Ecto neural progenitor cell (in vitro differentiated cells): ENCODE measurements around the gene BAZ2B.

Source experiments
- DNase-seq: peaks from one replicate; pipeline ENCODE4 v3.0.0-alpha.2; 2018; ENCODE audit warnings: low spot score

BAZ2B gene

GRCh38 chr2:159317392-159318088 is 298.8 kb downstream of the BAZ2B start:
- DNase-seq = no peak

GRCh38 chr2:159307942-159308341 is 308.4 kb downstream of the BAZ2B start:
- DNase-seq = no peak

- no peak for DNase-seq
These were observed 315.8 kb downstream of the BAZ2B start for GRCh38 chr2:159300586-159300985.

GRCh38 chr2:159298967-159299366 is 317.4 kb downstream of the BAZ2B start:
- DNase-seq = no peak

- DNase-seq = no peak
These were observed 319.2 kb downstream of the BAZ2B start for GRCh38 chr2:159297042-159297707.

DNA sequence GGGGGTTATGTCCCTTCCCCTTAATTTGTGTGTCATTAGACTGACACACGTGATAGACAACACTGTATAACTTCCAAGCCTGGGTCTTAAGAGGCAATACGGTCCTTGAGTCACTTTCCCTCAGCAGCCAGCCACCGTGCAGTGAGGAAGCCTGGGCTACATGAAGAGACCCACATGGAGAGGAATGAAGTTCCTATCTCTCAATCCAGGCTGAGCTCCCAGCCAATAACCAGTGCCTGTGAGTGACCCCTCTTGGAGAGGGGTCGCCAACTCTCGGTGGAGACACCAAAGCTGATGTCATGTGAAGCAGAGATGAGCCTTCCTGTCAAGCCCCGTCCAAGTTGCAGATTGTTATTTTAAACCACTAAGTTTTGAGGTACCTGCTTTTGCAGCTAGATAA is 324.2 kb downstream of the BAZ2B start:
- DNase-seq = no peak

DNA sequence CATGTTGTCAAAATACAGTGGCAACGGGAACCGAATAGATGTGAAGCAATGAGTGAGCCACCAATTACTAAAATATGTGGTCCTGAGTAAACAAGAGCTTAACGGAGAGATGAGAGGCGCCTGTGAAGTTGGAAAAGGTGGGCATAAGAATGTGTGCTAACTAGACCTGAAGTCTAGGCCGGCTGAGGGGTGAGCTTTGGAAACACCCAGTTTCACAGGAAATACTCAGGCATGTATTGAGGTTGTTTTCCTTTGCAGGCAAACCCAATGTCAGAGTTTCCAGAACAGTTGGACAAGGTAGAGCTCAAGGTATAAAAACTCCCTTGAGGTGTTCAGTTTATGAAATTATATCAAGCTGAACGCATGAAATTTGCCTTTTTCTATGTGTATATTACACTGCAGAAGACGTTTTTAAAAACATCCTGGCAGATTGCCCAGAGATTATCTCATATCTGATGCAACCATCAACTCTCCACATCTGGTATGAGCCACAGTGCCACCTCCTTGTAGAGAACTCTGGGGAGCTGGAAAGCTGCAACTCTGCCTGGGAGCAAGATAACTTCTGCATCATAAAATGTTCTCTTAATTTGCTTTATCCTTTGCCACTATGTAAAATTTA is 325.9 kb downstream of the BAZ2B start:
- no peak for DNase-seq

DNA sequence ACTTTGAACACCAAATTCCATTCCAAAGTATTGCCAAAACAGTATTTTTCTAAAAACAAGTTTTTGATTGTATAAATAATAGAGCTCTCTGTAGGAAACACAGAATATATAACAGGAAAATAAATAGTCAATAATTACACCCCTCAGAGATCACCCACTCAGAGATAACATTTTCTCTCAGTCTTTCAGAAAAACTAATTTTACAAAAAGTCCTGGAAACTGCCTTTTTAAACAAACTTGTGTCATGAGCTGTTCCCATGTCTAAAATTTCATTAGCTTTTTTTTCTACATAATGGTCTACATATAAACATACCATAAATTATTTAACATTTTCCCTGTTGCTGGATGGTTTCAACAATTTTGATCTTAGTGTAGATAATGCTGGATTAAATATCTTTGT is 328.6 kb downstream of the BAZ2B start:
- DNase-seq = no peak

DNA sequence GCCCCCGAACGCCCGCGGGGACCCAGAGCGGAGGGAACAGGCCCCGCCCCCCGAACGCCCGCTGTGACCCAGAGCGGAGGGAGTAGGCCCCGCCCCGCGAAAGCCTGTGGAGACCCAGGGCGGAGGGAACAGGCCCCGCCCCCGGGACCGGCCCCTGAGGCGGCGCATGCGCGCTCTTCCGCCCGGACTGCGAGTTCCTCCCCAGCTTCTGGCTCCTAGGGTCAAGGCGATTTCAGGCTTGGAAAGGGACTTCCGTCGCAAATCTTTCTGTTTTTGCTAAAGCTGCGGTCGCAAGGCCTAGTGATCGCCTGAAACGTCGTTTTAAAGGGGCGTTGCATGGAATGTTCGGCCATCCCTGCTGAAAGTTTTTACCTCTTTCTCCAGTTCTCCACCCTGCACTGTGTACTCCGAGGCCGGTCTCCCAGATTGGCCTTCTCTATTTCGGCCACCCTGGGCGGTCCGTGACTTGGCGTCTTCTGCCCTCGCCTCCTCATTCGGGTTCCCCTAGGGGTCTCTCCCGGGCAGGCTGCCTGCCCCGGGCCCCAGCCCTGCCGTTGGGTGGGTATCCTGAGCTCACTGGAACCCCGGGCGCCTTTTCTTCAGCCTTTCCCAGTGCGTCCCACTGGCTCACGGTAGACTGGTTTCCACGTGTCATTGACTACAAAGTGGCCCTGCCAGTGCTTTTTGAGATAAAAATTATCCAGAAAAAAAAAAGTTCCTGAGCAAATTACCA is 329.5 kb downstream of the BAZ2B start:
- peak; percentile 99 for DNase-seq

GRCh38 chr2:159285929-159286708 is 330.2 kb downstream of the BAZ2B start, which contains the start of gene WDSUB1:
TSS of gene WDSUB1 (minus strand) at chr2:159286703. CDS start at chr2:159283069, 3,634 bp downstream.
- DNase-seq = peak; percentile 82

DNA sequence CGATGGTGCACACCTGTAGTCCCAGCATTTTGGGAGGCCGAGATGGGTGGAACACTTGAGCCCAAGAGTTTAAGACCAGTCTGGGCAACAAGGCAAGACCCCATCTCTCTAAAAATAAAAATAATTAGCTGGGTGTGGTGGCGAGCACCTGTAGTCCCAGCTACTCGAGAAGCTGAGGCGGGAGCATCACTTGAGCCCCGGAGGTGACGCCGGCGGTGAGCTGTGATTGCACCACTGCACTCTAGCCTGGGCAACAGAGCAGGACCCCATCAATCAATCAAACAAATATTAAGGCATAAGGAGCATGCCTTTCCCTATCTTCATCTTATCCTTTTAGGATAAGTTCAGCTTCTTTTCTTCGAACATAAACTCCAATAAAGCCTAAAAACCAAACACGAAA is 330.9 kb downstream of the BAZ2B start:
- no peak for DNase-seq

- no peak for DNase-seq
These were observed 332.8 kb downstream of the BAZ2B start for GRCh38 chr2:159283529-159283928.

DNA sequence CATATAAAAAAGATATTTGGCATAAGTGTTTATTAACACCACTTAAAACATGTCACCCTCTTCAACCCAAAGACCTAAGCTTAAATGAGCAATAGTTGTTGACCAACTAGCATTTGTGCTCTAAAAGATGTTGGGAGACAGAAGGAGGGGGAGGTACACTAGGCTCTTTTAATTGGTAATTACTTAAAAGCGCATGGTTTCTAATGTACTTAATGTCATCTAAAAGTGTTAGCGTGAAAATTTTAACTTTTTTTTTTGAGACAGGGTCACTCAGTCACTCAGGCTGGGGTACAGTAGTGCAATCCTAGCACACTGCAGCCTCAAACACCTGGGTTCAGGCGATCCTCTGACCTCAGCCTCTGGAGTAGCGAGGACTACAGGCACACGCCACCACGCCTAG is 335.3 kb downstream of the BAZ2B start:
- DNase-seq = no peak

GRCh38 chr2:159279700-159280099 is 336.6 kb downstream of the BAZ2B start:
- DNase-seq = no peak

- DNase-seq = no peak
These were observed 341.2 kb downstream of the BAZ2B start for GRCh38 chr2:159275111-159275510.

GRCh38 chr2:159272156-159272555 is 344.2 kb downstream of the BAZ2B start:
- DNase-seq = no peak

- DNase-seq = no peak
These were observed 345.5 kb downstream of the BAZ2B start for GRCh38 chr2:159270744-159271379.
